Mesothelial cell of epicardium (in vitro differentiated cells): Measurements from ENCODE around the gene SNX14. TPM values are rescaled to one million over a fixed set of nuclear protein-coding genes. Genes with fewer than 3 reads are reported as not detected.
"Not testable (repeated sequence)": the region's sequence is repeated elsewhere in the genome, so short reads cannot be mapped to it uniquely, and the experiment has no call there.

Source experiments
- DNase-seq, 2 experiments: peaks; one replicate each; pipeline ENCODE4 v3.0.0; 2021; ENCODE audit warnings: low spot score in 2 of 2; ENCODE audit not compliant: unreplicated experiment in 2 of 2
- H3K27ac Mint-ChIP-seq: 2 replicates; pipeline ENCODE4 v1.8.0; 2021; ENCODE audit warnings: mixed read lengths
- H3K27me3 Mint-ChIP-seq: 2 replicates; pipeline ENCODE4 v1.8.0; 2021; ENCODE audit warnings: low read depth, mixed read lengths
- H3K36me3 Mint-ChIP-seq: 2 replicates; pipeline ENCODE4 v1.8.0; 2021; ENCODE audit warnings: mixed read lengths
- H3K4me1 Mint-ChIP-seq: 2 replicates; pipeline ENCODE4 v1.8.0; 2021; ENCODE audit warnings: mixed read lengths
- H3K4me3 Mint-ChIP-seq: 2 replicates; pipeline ENCODE4 v1.8.0; 2021; ENCODE audit warnings: mild to moderate bottlenecking, moderate library complexity, mixed read lengths
- H3K9me3 Mint-ChIP-seq: 2 replicates; pipeline ENCODE4 v1.8.0; 2021; ENCODE audit warnings: mixed read lengths
- CTCF ChIP-seq: fragments of 200-600 bp; sonication (generic); IDR thresholded peaks from one replicate; pipeline ENCODE4 v1.5.0; 2021; ENCODE audit warnings: antibody characterized with exemption; ENCODE audit not compliant: unreplicated experiment
- total RNA-seq: library from RNA; stranded (reverse); gene quantifications from 3 replicates; pipeline ENCODE4 v1.2.1, GENCODE V29; 2021

Gene SNX14
- total RNA-seq, 1 donor from 2014 or later = 73.3 TPM

- H3K27me3 Mint-ChIP-seq = no peaks in the 10 kb centered on the region
- H3K36me3 Mint-ChIP-seq = peaks cover 49% of the 10 kb centered on the region
- H3K4me3 Mint-ChIP-seq = no peak overlapping the region
- no peaks in the 10 kb centered on the region for H3K9me3 Mint-ChIP-seq
- no peak for DNase-seq
- no peak overlapping the region for H3K27ac Mint-ChIP-seq
- H3K4me1 Mint-ChIP-seq = peaks cover 43% of the 10 kb centered on the region
- TF ChIP-seq CTCF = no peak
These were observed 43.9 kb upstream of the SNX14 start for GRCh38 chr6:85637579-85637978.

GRCh38 chr6:85632164-85632942, 38.7 kb upstream of the SNX14 start:
- H3K36me3 Mint-ChIP-seq = peaks cover 53% of the 10 kb centered on the region
- peaks cover 8% of the 10 kb centered on the region for H3K4me1 Mint-ChIP-seq

GRCh38 chr6:85631117-85631516, 37.5 kb upstream of the SNX14 start:
- H3K9me3 Mint-ChIP-seq, H3K27ac Mint-ChIP-seq, H3K27me3 Mint-ChIP-seq, H3K4me1 Mint-ChIP-seq, DNase-seq, H3K4me3 Mint-ChIP-seq: not testable (repeated sequence)
- H3K36me3 Mint-ChIP-seq = peaks cover 51% of the 10 kb centered on the region

More at GRCh38 chr6:85632164-85632942, 38.7 kb upstream of the SNX14 start:
- no peak for DNase-seq
- Mint-ChIP-seq H3K4me3 (no peak overlapping the region), H3K27ac (no peak overlapping the region), H3K27me3 (no peaks in the 10 kb centered on the region), H3K9me3 (no peaks in the 10 kb centered on the region)
- no peak for TF ChIP-seq CTCF

GRCh38 chr6:85628353-85628752, 34.7 kb upstream of the SNX14 start:
- H3K9me3 Mint-ChIP-seq = no peaks in the 10 kb centered on the region
- peak overlapping the region; percentile 22 for H3K27ac Mint-ChIP-seq
- H3K4me1 Mint-ChIP-seq = peaks cover 14% of the 10 kb centered on the region
- no peak overlapping the region for H3K4me3 Mint-ChIP-seq
- H3K27me3 Mint-ChIP-seq = no peaks in the 10 kb centered on the region
- no peak for DNase-seq
- no peak for TF ChIP-seq CTCF
- peaks cover 54% of the 10 kb centered on the region for H3K36me3 Mint-ChIP-seq

- DNase-seq = no peak
- no peak for TF ChIP-seq CTCF
- H3K4me1 Mint-ChIP-seq = peaks cover 10% of the 10 kb centered on the region
- no peak overlapping the region for H3K4me3 Mint-ChIP-seq
- H3K27ac Mint-ChIP-seq = peak overlapping the region; percentile 15
- H3K9me3 Mint-ChIP-seq = no peaks in the 10 kb centered on the region
- H3K27me3 Mint-ChIP-seq = no peaks in the 10 kb centered on the region
- peaks cover 45% of the 10 kb centered on the region for H3K36me3 Mint-ChIP-seq
These were observed 26.6 kb upstream of the SNX14 start for GRCh38 chr6:85620308-85620707.

- H3K27me3 Mint-ChIP-seq = no peaks in the 10 kb centered on the region
- no peak for DNase-seq
- no peaks in the 10 kb centered on the region for H3K4me1 Mint-ChIP-seq
- no peak overlapping the region for H3K4me3 Mint-ChIP-seq
- H3K36me3 Mint-ChIP-seq = peaks cover 28% of the 10 kb centered on the region
- no peak for TF ChIP-seq CTCF
- no peaks in the 10 kb centered on the region for H3K9me3 Mint-ChIP-seq
- H3K27ac Mint-ChIP-seq = peak overlapping the region; percentile 28
These were observed 21.1 kb upstream of the SNX14 start for GRCh38 chr6:85614780-85615179.
